ENCODE measurements around the gene USP53.

USP53 gene

DNA sequence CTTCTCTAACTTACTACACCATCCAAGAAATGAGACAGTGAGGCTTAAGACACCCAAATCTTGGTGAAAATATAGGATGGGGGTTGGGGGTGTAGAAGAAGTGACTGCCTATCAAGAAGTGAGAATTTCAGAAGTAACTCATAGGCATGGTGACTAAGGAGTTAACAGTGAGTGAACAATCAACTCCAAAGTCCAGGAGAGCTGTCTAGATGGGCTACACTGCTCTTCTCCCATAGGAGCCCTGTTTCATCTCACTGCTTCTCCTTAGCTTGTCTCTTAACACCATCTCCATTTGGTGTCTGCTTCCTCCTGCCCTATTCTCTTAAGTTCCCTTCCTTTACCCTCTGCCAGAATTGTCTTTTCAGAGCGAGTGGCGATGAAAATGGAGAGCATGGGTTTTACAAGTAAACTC is 86.8 kb downstream of the USP53 start:
- no peak for DNase-seq (ENCODE audit: low read depth, low spot score)

DNA sequence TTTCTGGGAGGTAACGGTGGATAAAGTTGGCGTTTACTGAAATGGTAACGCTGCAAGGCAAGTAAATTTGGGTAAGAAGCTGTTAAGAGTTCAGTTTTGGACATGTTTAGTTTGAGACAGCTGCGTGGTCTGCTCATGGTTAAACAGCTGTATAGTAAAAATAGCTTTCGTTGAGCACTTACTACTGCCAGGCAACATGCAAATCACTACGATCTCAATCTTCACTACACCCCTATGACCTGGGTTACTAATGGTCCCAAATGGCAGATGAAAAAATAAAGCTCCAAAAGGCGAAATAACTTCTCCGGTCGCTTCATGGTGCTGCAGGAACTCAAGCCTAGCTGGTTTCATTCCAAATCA is 87.2 kb downstream of the USP53 start:
- H3K4me3 ChIP-seq (ENCODE audit: low read depth, low read length): peak overlapping the region; percentile 89
- no peak for DNase-seq (ENCODE audit: low read depth, low spot score)
- ChIA-PET CTCF (interaction anchor here (0.8 to 5.5 kb wide), 10 partner anchors 10 to 767 kb away, joined by 3 to 49 read pairs (median 6); partner anchors contain the start of gene MAD2L1), POLR2A (interaction anchor here (1.1 to 1.7 kb wide), 8 partner anchors 44 to 319 kb away, joined by 3 to 19 read pairs (median 6); partner anchors contain the start of gene USP53)
- TF ChIP-seq, protein P1, sequence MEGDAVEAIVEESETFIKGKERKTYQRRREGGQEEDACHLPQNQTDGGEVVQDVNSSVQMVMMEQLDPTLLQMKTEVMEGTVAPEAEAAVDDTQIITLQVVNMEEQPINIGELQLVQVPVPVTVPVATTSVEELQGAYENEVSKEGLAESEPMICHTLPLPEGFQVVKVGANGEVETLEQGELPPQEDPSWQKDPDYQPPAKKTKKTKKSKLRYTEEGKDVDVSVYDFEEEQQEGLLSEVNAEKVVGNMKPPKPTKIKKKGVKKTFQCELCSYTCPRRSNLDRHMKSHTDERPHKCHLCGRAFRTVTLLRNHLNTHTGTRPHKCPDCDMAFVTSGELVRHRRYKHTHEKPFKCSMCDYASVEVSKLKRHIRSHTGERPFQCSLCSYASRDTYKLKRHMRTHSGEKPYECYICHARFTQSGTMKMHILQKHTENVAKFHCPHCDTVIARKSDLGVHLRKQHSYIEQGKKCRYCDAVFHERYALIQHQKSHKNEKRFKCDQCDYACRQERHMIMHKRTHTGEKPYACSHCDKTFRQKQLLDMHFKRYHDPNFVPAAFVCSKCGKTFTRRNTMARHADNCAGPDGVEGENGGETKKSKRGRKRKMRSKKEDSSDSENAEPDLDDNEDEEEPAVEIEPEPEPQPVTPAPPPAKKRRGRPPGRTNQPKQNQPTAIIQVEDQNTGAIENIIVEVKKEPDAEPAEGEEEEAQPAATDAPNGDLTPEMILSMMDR (IDR thresholded peaks at IDR 0.05; ENCODE audit: insufficient read depth, low read length, missing control alignments): no peak

More for the DNA sequence above, 86.8 kb downstream of the USP53 start:
- CTCF ChIA-PET: interaction anchor here (0.8 to 5.5 kb wide), 9 partner anchors 10 to 756 kb away, joined by 3 to 49 read pairs (median 5); no protein-coding TSS in a partner anchor
- H3K4me3 ChIP-seq (ENCODE audit: low read depth, low read length): peak overlapping the region; percentile 89
- TF ChIP-seq, protein P1 (IDR thresholded peaks at IDR 0.05; ENCODE audit: insufficient read depth, low read length, missing control alignments): no peak
- POLR2A ChIA-PET: interaction anchor here (0.7 to 1.7 kb wide), 9 partner anchors 86 to 463 kb away, joined by 3 to 19 read pairs (median 5); partner anchors contain the start of genes SEC24D and USP53

DNA sequence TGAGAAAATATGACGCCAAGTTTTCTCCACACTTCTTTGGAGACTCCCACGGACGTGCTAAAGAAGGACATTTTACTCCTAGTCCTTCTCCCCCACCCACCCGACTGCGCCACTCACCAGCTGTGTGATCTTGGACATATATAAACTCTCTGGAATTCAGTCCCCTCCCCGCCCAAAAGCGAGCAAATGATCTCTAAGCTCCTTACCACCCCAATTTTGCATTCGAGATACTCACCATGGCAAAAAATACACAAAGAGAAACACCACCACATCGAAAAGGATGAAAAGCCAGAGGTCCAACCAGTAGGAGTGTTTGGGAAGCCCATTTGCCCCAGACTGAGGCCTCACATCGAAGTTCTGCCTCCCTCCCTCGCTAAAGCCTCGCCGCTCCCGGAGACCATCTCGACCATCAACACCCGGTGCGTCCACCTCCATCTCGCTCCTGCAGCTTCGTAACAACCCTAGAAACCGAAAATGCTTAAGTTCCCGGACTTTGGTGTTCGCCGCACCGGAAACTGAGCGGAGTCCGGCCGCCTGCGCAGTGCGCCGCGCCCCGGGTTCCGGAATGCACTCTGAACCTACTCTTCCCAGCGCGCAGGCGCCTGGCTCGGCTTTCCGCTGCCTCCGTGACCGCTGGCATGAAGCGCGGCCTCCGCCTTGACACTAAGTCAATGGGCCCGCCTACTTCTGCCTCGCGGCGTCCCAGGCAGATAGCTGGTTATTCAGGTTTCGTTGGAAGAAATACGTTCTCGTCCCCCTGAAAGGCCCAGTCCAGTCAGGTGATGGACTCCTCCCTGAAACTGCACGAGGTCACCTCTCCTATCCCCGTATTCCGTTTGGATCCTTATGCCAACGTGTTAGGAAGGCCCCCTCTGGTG is 87.8 kb downstream of the USP53 start:
- peak overlapping the region; percentile 89 for H3K4me3 ChIP-seq (ENCODE audit: low read depth, low read length)
- TF ChIP-seq, protein P1 (IDR thresholded peaks at IDR 0.05; ENCODE audit: insufficient read depth, low read length, missing control alignments): no peak
- DNase-seq (ENCODE audit: low read depth, low spot score): peak; percentile 63
- POLR2A ChIA-PET: interaction anchor here (0.8 to 1.7 kb wide), 10 partner anchors 15 to 1707 kb away, joined by 3 to 19 read pairs (median 5); partner anchors contain the start of gene USP53
- CTCF ChIA-PET: interaction anchor here (0.8 to 5.5 kb wide), 10 partner anchors 10 to 766 kb away, joined by 3 to 49 read pairs (median 6); partner anchors contain the start of gene MAD2L1

DNA sequence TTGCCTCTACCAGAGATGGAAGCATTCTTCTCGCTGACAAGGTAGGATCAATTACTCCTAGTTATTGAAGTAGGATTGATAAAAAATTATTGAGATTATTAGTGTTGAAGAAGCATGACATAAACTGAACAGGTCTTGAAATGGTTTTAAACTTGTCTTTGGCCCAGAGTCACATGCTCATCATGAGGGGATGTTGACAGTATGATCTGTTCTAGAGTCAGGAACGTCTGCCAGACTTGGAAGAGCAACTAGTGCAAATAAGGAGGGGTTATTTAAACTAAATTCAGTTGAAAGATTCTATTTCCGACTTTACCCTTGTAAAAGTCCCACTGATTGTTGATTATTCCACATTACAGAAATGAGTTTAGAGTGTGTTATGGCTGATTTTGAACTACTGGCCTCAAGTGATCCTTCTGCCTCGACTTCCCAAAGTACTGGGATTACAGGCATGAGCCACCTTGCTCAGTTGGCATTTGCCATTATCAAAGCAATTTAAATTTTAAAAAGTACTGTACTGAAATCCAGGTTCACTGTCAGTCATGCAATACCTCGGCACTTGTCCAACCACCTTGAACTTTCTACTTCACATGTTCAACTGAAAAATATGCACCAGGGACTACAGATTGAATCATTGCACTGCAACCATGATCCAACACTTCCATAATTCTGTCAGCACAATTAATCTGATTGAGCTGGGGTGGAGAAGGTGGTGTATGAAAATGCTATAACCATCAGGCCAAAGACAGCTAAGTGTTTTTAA is 89.7 kb downstream of the USP53 start:
- TF ChIP-seq, protein P1 (IDR thresholded peaks at IDR 0.05; ENCODE audit: insufficient read depth, low read length, missing control alignments): no peak
- no peak for DNase-seq (ENCODE audit: low read depth, low spot score)
- ChIA-PET CTCF (interaction anchor here (5.5 kb wide), 1 partner anchor 261 kb away, joined by 49 read pairs; no protein-coding TSS in a partner anchor), POLR2A (no interaction called here)
- no peak overlapping the region for H3K4me3 ChIP-seq (ENCODE audit: low read depth, low read length)

DNA sequence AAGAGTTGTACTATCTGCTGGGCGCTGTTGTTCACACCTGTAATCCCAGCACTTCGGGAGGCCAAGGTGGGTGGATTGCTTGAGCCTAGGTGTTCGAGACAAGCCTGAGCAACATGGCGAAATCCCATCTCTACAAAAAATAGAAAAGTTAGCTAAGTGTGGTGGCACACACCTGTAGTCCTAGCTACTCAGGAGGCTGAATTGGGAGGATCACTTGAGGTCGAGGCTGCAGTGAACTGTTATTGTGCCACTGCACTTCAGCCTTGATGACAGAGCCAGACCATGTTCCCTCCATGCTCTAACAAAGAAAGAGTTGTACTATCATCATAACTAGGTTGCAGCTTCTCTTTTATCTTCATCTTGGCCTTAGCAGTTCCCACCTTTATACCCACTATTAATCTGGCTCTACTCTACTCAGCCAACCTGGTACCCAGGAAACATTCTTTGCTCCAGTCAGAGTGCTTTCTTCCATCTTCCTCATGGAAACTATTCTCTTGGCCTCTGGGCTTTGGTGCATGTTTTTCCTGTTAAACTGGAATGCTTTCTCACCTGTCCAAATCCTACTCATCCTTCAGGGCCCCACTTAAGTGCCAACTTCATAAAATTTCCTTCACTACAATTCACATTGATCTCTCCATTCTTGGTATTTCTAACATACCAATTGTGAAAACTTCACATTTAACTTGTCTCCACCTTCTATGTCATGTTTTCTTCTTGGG is 91.2 kb downstream of the USP53 start:
- CTCF ChIA-PET: interaction anchor here (1.2 kb wide), 1 partner anchor 10 kb away, joined by 3 read pairs; no protein-coding TSS in a partner anchor
- TF ChIP-seq, protein P1 (IDR thresholded peaks at IDR 0.05; ENCODE audit: insufficient read depth, low read length, missing control alignments): no peak
- POLR2A ChIA-PET: no interaction called here
- no peak overlapping the region for H3K4me3 ChIP-seq (ENCODE audit: low read depth, low read length)
- DNase-seq (ENCODE audit: low read depth, low spot score): no peak

Data from AG04449 (cell line).